Measurements from ENCODE around the gene COPG2.

- TF ChIP-seq CTCF (IDR thresholded peaks at IDR 0.05; ENCODE audit: insufficient read depth, low read depth, low read length) (no peak), EZH2 (IDR thresholded peaks at IDR 0.05; ENCODE audit: insufficient read depth, low read length) (no peak)
Observed at GRCh38 chr7:130649004-130649790, 19.4 kb downstream of the COPG2 start.
